H9 (cell line): Measurements from ENCODE around the gene CHMP4B. TPM values are rescaled to one million over a fixed set of nuclear protein-coding genes. Genes with fewer than 3 reads are reported as not detected.

Source experiments
- DNase-seq: peaks from one replicate; pipeline ENCODE4 v3.0.0-alpha.2; 2017
- H2AFZ ChIP-seq: one replicate; pipeline ENCODE4 v1.6.1; 2013; ENCODE audit warnings: mild to moderate bottlenecking, low read length, control low read depth, moderate library complexity
- H2AK5ac ChIP-seq: 2 replicates; pipeline ENCODE4 v1.6.1; 2013; ENCODE audit warnings: low read length, control low read depth, mixed read lengths; ENCODE audit not compliant: insufficient read length
- H2BK120ac ChIP-seq: one replicate; pipeline ENCODE4 v1.6.1; 2013; ENCODE audit warnings: low read depth, mild to moderate bottlenecking, low read length, control low read depth, inconsistent platforms; ENCODE audit not compliant: poor library complexity, severe bottlenecking
- H2BK12ac ChIP-seq: 2 replicates; pipeline ENCODE4 v1.6.1; 2013; ENCODE audit warnings: low read length, control low read depth, mixed read lengths, low read depth; ENCODE audit not compliant: insufficient read length
- H2BK15ac ChIP-seq: 2 replicates; pipeline ENCODE4 v1.6.1; 2013; ENCODE audit warnings: low read depth, low read length, control low read depth
- H2BK20ac ChIP-seq: one replicate; pipeline ENCODE4 v1.6.1; 2013; ENCODE audit warnings: low read depth, mild to moderate bottlenecking, low read length, control low read depth, inconsistent platforms; ENCODE audit not compliant: poor library complexity, severe bottlenecking
- H2BK5ac ChIP-seq: 2 replicates; pipeline ENCODE4 v1.6.1; 2013; ENCODE audit warnings: low read length, control low read depth, mixed read lengths; ENCODE audit not compliant: insufficient read length
- H3K14ac ChIP-seq: 2 replicates; pipeline ENCODE4 v1.6.1; 2013; ENCODE audit warnings: low read length, control low read depth; ENCODE audit not compliant: insufficient read depth
- H3K18ac ChIP-seq: 2 replicates; pipeline ENCODE4 v1.6.1; 2013; ENCODE audit warnings: low read depth, mild to moderate bottlenecking, mixed read lengths, low read length, control low read depth; ENCODE audit not compliant: insufficient read length
- H3K23ac ChIP-seq: 2 replicates; pipeline ENCODE4 v1.6.1; 2013; ENCODE audit warnings: low read length, control low read depth, mixed read lengths, low read depth; ENCODE audit not compliant: insufficient read length
- H3K23me2 ChIP-seq: 2 replicates; pipeline ENCODE4 v1.6.1; 2013; ENCODE audit warnings: low read depth, mild to moderate bottlenecking, mixed read lengths, low read length, control low read depth; ENCODE audit not compliant: insufficient read length, poor library complexity, severe bottlenecking
- H3K27ac ChIP-seq: 2 replicates; pipeline ENCODE4 v1.5.1; 2013; ENCODE audit warnings: low read length, control low read depth, mixed read lengths, low read depth; ENCODE audit not compliant: insufficient read length
- H3K27me3 ChIP-seq: 2 replicates; pipeline ENCODE4 v1.6.1; 2013; ENCODE audit warnings: low read length, control low read depth, inconsistent platforms; ENCODE audit not compliant: insufficient read depth
- H3K4ac ChIP-seq: 2 replicates; pipeline ENCODE4 v1.6.1; 2013; ENCODE audit warnings: low read depth, mild to moderate bottlenecking, control low read depth, inconsistent platforms, low read length, moderate library complexity
- H3K4me1 ChIP-seq: 2 replicates; pipeline ENCODE4 v1.6.1; 2013; ENCODE audit warnings: low read length, control low read depth, inconsistent platforms; ENCODE audit not compliant: insufficient read depth
- H3K4me2 ChIP-seq: 2 replicates; pipeline ENCODE4 v1.6.1; 2013; ENCODE audit warnings: low read length, control low read depth, mixed read lengths; ENCODE audit not compliant: insufficient read length, insufficient read depth
- H3K56ac ChIP-seq: 2 replicates; pipeline ENCODE4 v1.6.1; 2013; ENCODE audit warnings: low read depth, mild to moderate bottlenecking, mixed read lengths, low read length, control low read depth; ENCODE audit not compliant: insufficient read length
- H3K79me1 ChIP-seq: 2 replicates; pipeline ENCODE4 v1.6.1; 2013; ENCODE audit warnings: low read depth, mild to moderate bottlenecking, moderate library complexity, low read length, control low read depth, inconsistent platforms; ENCODE audit not compliant: insufficient read depth, poor library complexity, severe bottlenecking
- H3K79me2 ChIP-seq: 2 replicates; pipeline ENCODE4 v1.6.1; 2013; ENCODE audit warnings: low read length, control low read depth, inconsistent platforms; ENCODE audit not compliant: insufficient read depth
- H3K9ac ChIP-seq: 2 replicates; pipeline ENCODE4 v1.6.1; 2013; ENCODE audit warnings: low read length, control low read depth, mixed read lengths; ENCODE audit not compliant: insufficient read length; ENCODE audit errors: extremely low read depth
- H3K9me3 ChIP-seq: one replicate; pipeline ENCODE4 v1.6.1; 2013; ENCODE audit warnings: low read depth, low read length, inconsistent platforms; ENCODE audit not compliant: control insufficient read depth
- H3T11ph ChIP-seq: one replicate; pipeline ENCODE4 v1.6.1; 2013; ENCODE audit warnings: mild to moderate bottlenecking, low read length, control low read depth, inconsistent platforms
- H4K20me1 ChIP-seq: one replicate; pipeline ENCODE4 v1.6.1; 2013; ENCODE audit not compliant: control insufficient read depth, insufficient read length, insufficient read depth
- H4K5ac ChIP-seq: 2 replicates; pipeline ENCODE4 v1.6.1; 2013; ENCODE audit warnings: low read depth, mild to moderate bottlenecking, mixed read lengths, low read length, control low read depth; ENCODE audit not compliant: insufficient read length
- H4K8ac ChIP-seq: replicated peaks from 2 replicates; pipeline ENCODE4 v1.6.1; 2013; ENCODE audit warnings: low read length, control low read depth, mixed read lengths, low read depth; ENCODE audit not compliant: insufficient read length
- H4K91ac ChIP-seq: 2 replicates; pipeline ENCODE4 v1.6.1; 2013; ENCODE audit warnings: low read depth, mild to moderate bottlenecking, moderate library complexity, mixed read lengths, low read length, control low read depth; ENCODE audit not compliant: insufficient read length
- H3K27ac Mint-ChIP-seq, 3 experiments: 2 replicates in 2 of 3; 3 replicates in 1 of 3; pipeline ENCODE4 v1.8.0; 2020 to 2021; ENCODE audit warnings: mixed read lengths in 3 of 3, mild to moderate bottlenecking in 1 of 3, moderate library complexity in 1 of 3
- H3K27me3 Mint-ChIP-seq: 2 replicates; pipeline ENCODE4 v1.8.0; 2021; ENCODE audit warnings: low read depth, mild to moderate bottlenecking, moderate library complexity, mixed read lengths
- H3K36me3 Mint-ChIP-seq, 3 experiments: 2 replicates in 2 of 3; 3 replicates in 1 of 3; pipeline ENCODE4 v1.8.0; 2020 to 2021; ENCODE audit warnings: low read depth in 3 of 3, mixed read lengths in 3 of 3; ENCODE audit not compliant: insufficient read depth in 1 of 3
- H3K4me1 Mint-ChIP-seq, 2 experiments: 2 replicates each; pipeline ENCODE4 v1.8.0; 2020; ENCODE audit warnings: mixed read lengths in 2 of 2
- H3K4me3 Mint-ChIP-seq, 2 experiments: 2 replicates in 1 of 2; 3 replicates in 1 of 2; pipeline ENCODE4 v1.8.0; 2020 to 2021; ENCODE audit warnings: mild to moderate bottlenecking in 2 of 2, mixed read lengths in 2 of 2, moderate library complexity in 1 of 2
- H3K9me3 Mint-ChIP-seq, 2 experiments: 2 replicates in 1 of 2; 3 replicates in 1 of 2; pipeline ENCODE4 v1.8.0; 2020; ENCODE audit warnings: mild to moderate bottlenecking in 2 of 2, mixed read lengths in 2 of 2, moderate library complexity in 1 of 2
- WGBS: extraction: QIAGEN DNeasy Blood & Tissue Kit; methylation state at CpG from one replicate; pipeline ENCODE4 v1.1.7; 2013; ENCODE audit warnings: missing lambda C conversion rate, low lambda C conversion rate, mixed read lengths; ENCODE audit not compliant: insufficient read length; ENCODE audit errors: extremely low coverage; 5-methylcytosine and 5-hydroxymethylcytosine counted together
- total RNA-seq: library from RNA; stranded (reverse); gene quantifications from 2 replicates; pipeline ENCODE4 v1.2.1, GENCODE V29; 2021
- TF ChIP-seq, protein P1 (sequence below): fragments of 200-600 bp; sonication (generic); conservative IDR thresholded peaks from 3 replicates; pipeline ENCODE4 v1.8.0; 2021; ENCODE audit warnings: antibody characterized with exemption, mild to moderate bottlenecking

The CHMP4B gene
- total RNA-seq, 1 experiment from 2014 or later, result 94.9 TPM

DNA sequence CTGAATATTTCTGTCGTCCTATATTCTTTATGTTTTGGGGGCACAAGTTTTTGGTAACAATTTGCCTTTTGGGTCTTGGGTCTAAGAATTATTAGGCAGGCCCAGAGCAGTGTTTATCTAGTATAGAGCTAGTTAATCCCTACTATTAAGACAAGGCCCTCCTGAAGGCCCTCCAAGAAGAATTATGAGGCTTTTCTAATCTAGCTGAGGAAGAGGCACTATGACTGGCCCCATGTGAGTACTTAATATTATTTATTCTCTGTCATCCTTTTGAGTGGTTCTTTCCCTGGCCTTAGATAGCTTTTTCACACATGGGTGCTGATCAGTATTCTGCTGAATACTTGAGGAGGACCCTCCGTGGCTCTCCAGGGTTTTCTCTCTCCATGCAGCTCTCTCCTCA, 25.1 kb downstream of the CHMP4B start:
- no peak overlapping the region for H3K23ac ChIP-seq
- no peak overlapping the region for H2BK5ac ChIP-seq
- WGBS, result no CpG with 5 or more reads among the region's 2 CpGs
- H2AK5ac ChIP-seq, result no peak overlapping the region
- H3K9me3 Mint-ChIP-seq, result no peaks in the 10 kb centered on the region
- H3K79me1 ChIP-seq, result peaks cover 3% of the 10 kb centered on the region
- no peak overlapping the region for H3K14ac ChIP-seq
- H3K27me3 Mint-ChIP-seq, result no peaks in the 10 kb centered on the region
- no peak overlapping the region for H3K4me3 Mint-ChIP-seq
- no peak overlapping the region for H2BK120ac ChIP-seq
- no peaks in the 10 kb centered on the region for H3K27me3 ChIP-seq
- no peak overlapping the region for H3K4ac ChIP-seq
- no peaks in the 10 kb centered on the region for H3K79me2 ChIP-seq
- no peak overlapping the region for H4K8ac ChIP-seq
- peak overlapping the region in 1 of 3 experiments; percentile 83; a peak in 1 of 7 replicates for H3K27ac Mint-ChIP-seq
- H3K4me1 Mint-ChIP-seq, result peaks cover 37 to 52% of the 10 kb centered on the region in 2 experiments
- H4K20me1 ChIP-seq, result no peaks in the 10 kb centered on the region
- no peak for DNase-seq
- no peak overlapping the region for H3T11ph ChIP-seq
- H3K27ac ChIP-seq, result no peak overlapping the region
- H2BK20ac ChIP-seq, result no peak overlapping the region
- H3K36me3 Mint-ChIP-seq, result peaks cover 7 to 19% (median 12%) of the 10 kb centered on the region in 3 experiments; a peak in 6 of 7 replicates
- H4K5ac ChIP-seq, result no peak overlapping the region
- no peak overlapping the region for H3K56ac ChIP-seq
- H3K4me1 ChIP-seq, result peaks cover 5% of the 10 kb centered on the region
- no peak overlapping the region for H2BK12ac ChIP-seq
- no peak overlapping the region for H2BK15ac ChIP-seq
- H3K9ac ChIP-seq, result no peak overlapping the region
- H3K18ac ChIP-seq, result no peak overlapping the region
- TF ChIP-seq, protein P1, sequence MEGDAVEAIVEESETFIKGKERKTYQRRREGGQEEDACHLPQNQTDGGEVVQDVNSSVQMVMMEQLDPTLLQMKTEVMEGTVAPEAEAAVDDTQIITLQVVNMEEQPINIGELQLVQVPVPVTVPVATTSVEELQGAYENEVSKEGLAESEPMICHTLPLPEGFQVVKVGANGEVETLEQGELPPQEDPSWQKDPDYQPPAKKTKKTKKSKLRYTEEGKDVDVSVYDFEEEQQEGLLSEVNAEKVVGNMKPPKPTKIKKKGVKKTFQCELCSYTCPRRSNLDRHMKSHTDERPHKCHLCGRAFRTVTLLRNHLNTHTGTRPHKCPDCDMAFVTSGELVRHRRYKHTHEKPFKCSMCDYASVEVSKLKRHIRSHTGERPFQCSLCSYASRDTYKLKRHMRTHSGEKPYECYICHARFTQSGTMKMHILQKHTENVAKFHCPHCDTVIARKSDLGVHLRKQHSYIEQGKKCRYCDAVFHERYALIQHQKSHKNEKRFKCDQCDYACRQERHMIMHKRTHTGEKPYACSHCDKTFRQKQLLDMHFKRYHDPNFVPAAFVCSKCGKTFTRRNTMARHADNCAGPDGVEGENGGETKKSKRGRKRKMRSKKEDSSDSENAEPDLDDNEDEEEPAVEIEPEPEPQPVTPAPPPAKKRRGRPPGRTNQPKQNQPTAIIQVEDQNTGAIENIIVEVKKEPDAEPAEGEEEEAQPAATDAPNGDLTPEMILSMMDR, result no peak
- no peak overlapping the region for H2AFZ ChIP-seq
- H3K23me2 ChIP-seq, result no peaks in the 10 kb centered on the region
- no peak overlapping the region for H4K91ac ChIP-seq
- no peaks in the 10 kb centered on the region for H3K9me3 ChIP-seq
- no peak overlapping the region for H3K4me2 ChIP-seq
